HG03575 (cell line): ENCODE data around the gene RPL37A.
A peak's percentile ranks its signal among the peaks of the same experiment; 100 is the strongest.

Source experiments
- ATAC-seq: cut with Tn5 transposase; IDR thresholded peaks from one replicate; pipeline ENCODE4 v1.9.1; 2021; ENCODE audit not compliant: unreplicated experiment, insufficient number of reproducible peaks, low FRiP score; ENCODE audit errors: extremely low read depth

RPL37A gene

GRCh38 chr2:216485745-216486144 lies 12.9 kb upstream of the RPL37A start:
- ATAC-seq = no peak

GRCh38 chr2:216486271-216486670 lies 12.4 kb upstream of the RPL37A start:
- no peak for ATAC-seq

GRCh38 chr2:216486708-216487107 lies 11.9 kb upstream of the RPL37A start:
- no peak for ATAC-seq

DNA sequence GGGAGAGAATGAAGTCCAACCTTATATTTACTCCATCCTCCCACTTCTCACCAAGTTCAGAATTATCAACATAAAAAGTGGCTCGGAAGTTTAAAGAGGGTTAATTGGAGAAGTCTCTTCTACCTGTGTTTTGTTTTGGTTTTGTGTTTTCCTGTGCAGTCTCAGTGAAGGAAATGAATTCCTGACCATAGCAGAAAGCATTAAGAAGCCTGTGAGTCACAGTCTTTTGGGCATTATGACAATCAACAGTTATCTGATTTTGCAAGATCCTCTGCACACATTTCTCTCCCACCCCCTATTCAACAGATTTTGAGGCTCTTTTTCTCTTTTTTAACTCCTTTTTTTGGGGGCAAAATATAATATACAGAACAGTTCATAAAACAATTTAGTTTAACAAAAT lies 8.6 kb upstream of the RPL37A start:
- no peak for ATAC-seq

- ATAC-seq = peak; percentile 43
These were observed 6.6 kb upstream of the RPL37A start for GRCh38 chr2:216491793-216492596.

DNA sequence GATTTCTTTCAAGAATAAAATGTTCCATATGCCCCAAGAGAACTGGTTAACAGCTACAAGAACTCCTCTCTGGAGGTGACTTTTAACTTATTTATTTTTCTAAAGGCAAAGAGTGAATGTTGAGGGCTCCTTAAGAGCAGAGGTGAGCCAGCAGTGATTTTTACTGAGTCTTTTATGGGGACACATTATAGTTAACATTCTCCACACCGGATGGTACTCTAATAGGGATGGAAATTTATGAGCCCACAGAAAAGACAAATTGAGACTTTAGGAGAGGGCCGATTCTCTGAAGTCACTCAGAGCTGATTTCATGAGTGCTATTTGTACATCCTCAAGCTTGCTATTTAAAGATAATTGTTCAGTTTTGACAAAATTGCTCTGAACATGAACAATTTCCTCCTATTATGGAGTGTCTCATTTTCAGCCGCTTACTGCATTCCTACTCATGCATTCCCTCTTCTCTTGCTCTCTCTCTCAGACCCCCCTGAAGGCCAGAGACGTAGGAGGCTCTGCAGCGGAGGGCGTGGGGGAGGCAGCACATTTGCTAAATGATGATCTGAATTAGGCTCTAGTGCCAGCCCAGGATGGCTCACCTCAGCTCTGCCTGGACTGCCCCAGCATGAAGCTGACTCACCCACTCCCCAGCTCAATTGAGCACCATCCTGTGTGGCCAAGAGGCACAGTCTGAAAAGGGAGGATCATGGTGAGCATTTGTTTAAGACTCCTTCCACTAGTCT lies 5.9 kb upstream of the RPL37A start:
- no peak for ATAC-seq

GRCh38 chr2:216493334-216493685 lies 5.3 kb upstream of the RPL37A start:
- ATAC-seq = no peak

- no peak for ATAC-seq
These were observed 3.0 kb upstream of the RPL37A start for GRCh38 chr2:216495656-216496055.

GRCh38 chr2:216497382-216498069 lies 1.1 kb upstream of the RPL37A start:
- no peak for ATAC-seq

GRCh38 chr2:216498070-216498378 lies 620 bp upstream of the RPL37A start:
- ATAC-seq = no peak

DNA sequence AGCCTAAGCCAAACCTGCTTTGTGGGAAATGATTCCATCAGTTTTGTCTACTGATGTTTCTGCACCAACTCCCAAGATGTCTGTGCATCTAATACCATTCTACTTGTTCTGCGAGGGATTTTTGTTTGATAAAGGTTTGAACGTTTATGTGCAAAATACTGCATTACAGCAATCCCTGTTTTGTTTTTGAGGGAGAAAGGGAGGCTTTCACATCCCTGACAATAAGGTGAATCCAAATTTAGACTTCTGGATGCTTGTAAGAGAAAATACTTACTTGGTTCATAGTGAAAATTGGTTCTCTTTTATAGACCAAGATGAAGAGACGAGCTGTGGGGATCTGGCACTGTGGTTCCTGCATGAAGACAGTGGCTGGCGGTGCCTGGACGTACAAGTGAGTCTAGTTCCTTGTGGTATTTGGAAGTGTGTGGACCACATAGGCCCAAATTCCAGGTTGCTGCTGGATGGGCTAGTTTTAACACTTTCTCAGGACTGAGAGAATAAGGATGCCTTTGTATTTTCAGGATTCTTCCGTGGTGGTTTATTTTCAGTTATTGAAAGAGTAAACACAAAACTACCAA lies 1.1 kb downstream of the RPL37A start:
- no peak for ATAC-seq

- ATAC-seq = no peak
These were observed 1.9 kb downstream of the RPL37A start for GRCh38 chr2:216500572-216500971.

GRCh38 chr2:216501854-216502253 lies 3.2 kb downstream of the RPL37A start:
- ATAC-seq = no peak

DNA sequence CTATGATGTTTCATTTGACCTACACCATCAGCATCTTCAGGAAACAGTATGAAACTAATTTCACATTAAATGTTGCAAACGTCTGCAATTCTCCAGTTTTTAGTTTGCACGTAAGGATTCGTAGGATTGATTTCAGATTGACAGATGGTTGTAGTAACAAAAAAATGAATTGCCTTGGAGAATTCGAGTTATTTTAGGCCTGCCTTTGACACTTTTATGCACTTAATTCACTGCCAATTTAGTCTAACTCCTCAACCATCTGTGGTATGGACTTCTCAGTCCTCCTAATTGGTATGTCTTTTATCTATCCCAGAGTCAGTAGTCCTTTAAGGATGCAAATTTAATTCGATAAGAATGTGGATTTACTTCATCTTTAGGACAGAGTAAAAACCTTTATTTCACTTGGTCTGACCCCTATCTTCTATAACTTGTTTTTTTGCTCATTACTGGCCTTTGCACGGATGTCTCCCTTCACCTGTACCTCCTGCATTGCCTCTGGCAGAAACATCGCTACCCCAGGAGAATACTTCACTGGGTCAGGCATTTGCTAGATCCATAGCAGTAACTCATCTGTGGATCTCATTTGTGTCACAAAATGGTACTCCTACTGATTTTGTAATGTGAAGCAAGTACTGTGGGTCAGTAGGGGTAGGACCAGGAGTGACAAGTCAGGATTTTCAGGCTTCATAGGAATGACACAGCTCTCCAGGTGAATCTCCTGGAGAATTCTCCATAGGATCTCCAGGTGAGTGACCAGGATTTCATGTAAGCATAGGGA lies 3.9 kb downstream of the RPL37A start:
- no peak for ATAC-seq

GRCh38 chr2:216503159-216503629 lies 4.5 kb downstream of the RPL37A start:
- ATAC-seq = no peak

GRCh38 chr2:216503697-216504375 lies 5.2 kb downstream of the RPL37A start:
- ATAC-seq = no peak

- ATAC-seq = no peak
These were observed 5.7 kb downstream of the RPL37A start for GRCh38 chr2:216504376-216504762.
